Inflammatory macrophage (primary cell): ENCODE measurements around the gene SORBS2.

ENCODE experiments used
- DNase-seq, 2 donors: peaks; one replicate each; pipeline ENCODE4 v3.0.0-alpha.2; 2020 to 2022

Gene SORBS2

DNA sequence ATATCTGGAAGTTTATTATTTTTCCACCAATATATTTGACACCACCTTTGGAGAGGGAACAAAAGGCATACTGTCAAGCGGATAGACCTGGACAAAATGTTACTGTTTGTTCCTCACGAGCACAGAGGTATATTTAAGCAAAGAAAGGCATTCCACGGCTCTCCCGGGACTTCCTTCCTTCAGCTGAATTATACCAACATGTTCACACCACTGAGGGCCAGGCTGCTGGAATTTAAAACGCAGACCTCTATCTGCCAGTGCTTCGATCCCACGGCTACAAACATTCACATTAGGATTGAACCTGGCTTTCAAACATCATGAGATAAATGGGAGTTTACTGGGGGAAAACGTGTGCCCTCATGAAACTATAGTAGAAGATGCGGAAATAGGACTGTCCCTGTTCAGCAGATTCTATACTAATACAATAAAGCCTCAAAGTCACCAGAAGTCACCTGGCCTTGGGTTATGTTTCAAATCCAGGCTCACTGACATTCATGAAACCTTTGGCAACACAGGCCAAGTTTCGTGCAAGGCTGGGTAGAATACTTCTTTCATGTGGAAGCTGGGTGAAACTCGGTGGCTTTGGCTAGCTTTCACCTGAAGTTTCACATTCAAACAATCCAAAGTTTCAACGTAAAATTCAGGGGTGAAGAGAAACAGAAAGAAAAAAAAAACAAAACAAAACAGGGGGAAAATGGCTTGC, 39.5 kb downstream of the SORBS2 start:
- DNase-seq: no peak

GRCh38 chr4:185771711-185772390, 40.1 kb downstream of the SORBS2 start:
- no peak for DNase-seq

DNA sequence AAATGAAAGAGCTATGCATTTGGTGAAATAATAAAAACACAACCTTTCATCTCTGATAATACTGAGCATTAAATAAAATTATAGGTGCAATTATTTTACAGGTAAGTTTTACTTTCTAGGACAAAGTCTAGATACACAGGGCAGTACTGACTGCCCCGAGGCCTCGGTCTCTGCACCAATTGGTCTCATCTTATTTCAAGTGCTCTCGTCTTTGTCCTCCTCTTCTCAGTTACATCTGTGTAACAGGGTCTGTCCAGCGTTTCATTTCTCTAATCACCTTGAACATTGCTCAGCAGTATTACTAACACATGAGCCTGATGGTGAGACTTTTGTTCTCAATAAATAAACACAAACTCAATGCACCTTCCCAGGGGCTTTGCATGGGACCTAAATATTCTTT, 44.5 kb downstream of the SORBS2 start:
- DNase-seq: no peak

GRCh38 chr4:185764876-185765275, 47.1 kb downstream of the SORBS2 start:
- no peak for DNase-seq

DNA sequence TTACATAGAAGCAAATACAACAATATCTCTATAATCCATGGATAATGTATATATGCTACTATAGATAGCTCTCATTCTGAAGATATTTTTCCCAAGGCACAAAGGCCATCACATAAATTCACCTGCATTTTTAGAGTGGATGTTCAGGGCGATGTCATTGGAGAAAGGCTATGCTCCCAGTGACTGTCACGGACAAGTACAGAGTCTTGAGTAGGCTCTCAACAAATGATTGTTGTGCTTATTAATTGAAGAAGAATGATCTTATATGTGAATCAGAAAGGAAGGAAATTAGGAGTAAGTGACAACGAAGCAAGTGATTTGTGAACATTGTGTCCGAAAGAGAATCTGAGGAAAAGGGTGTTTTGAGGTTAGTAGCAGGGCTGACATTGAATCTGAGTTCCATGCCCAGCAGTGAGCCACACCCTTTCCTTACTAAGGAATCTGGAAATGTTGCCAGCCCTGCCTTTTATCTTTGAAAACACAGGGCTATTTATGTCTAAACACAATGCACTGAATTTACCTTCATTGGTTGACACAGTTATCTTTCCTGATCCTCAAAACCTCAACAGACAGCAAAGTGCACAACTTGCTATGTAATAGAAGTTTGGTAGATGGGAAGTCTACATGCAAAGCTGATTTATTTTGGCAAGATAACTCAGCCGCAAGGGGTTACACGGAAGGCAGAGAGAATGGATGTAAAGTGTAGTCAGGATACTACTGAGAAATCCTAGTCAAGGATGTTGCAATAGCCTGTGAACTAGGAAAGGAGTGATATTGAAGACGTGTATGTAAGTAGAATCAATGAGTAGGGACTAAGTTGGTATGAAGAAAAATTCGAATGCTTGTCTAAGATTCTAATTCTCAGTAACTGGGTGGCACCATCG, 50.4 kb downstream of the SORBS2 start:
- DNase-seq: no peak

DNA sequence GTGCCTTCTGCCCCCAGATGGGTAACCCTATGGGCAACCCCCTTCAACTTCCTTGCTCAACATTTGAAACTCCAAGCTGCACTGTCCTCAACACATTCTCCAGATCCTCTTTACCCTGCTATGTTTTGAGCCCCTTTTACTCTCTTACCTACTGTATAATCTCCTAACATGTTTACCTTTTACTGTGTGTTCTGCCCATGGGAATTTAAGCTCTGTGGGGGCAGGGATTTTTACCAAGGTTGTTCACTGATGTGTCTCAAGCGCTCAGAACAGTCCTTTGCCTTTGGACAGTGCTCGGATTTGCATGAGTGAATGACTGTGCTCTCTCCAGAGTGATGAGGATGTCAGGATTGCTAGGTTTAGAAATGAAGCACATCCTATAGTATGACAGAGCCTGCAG, 53.2 kb downstream of the SORBS2 start:
- no peak for DNase-seq

GRCh38 chr4:185755451-185755850, 56.5 kb downstream of the SORBS2 start:
- DNase-seq: no peak

- DNase-seq: no peak
Observed at GRCh38 chr4:185754961-185755360, 57.0 kb downstream of the SORBS2 start.

GRCh38 chr4:185752872-185753271, 59.1 kb downstream of the SORBS2 start:
- DNase-seq: no peak

DNA sequence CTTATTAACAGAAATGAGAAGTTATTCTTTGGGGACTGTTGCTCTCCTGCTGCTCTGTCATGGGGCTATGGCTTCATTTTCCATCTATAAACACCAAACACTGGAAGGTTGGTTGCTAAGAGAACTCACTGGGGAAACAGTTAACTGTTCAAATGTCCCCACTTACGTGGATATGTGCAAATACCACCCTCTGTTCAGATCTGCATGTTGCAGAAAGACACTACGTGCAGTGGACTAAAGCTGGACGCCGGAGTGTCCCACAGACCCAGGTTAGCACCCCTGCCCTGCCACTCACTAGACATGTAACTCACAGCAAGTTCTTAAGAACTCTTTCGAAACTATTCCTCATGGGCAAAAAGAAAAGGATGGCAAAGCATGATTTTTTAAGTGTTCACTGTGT, 62.1 kb downstream of the SORBS2 start:
- DNase-seq: peak in 1 of 2 donors; percentile 19

- no peak for DNase-seq
Observed at GRCh38 chr4:185748901-185749390, 63.0 kb downstream of the SORBS2 start.

DNA sequence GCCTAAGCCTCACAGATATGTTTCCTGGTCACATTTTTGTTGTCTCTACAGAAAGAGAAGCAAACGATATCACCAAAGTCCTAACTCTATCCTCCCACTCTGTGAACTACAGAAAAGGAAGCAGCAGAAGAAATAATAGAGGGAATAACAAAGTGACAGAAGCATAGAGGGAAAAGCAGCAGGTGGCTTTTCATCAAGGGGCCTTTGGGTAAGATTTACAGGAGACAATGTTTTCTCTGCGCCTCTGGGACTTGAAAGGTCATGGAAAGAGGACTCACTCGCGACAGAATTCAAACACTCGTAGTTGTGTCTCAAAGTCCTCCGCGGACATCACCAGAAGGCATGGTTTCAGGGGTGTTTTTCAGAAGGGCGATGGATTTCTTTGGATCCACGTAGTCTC, 66.1 kb downstream of the SORBS2 start:
- no peak for DNase-seq

GRCh38 chr4:185744946-185745345, 67.0 kb downstream of the SORBS2 start:
- no peak for DNase-seq

DNA sequence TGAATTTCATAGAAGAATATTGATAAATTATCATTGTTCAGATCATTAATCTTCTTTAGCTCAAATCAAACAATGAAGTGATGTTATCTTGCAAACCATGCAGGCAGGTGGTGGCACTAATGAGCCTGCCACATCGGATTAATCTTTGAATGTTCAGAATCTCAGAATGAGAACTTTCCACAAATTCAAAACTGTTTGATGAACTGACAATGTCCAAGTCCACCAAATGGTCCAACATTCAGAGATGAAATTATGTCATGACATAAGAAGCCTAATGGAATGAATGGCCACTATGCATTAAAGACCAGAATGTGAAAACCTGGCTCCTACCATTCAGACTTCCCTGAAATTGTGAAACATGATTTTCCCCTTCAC, 67.5 kb downstream of the SORBS2 start:
- DNase-seq: no peak

GRCh38 chr4:185743722-185744487, 68.1 kb downstream of the SORBS2 start:
- peak in 1 of 2 donors; percentile 58 for DNase-seq

- no peak for DNase-seq
Observed at GRCh38 chr4:185742766-185743165, 69.2 kb downstream of the SORBS2 start.

- DNase-seq: no peak
Observed at GRCh38 chr4:185741795-185742194, 70.2 kb downstream of the SORBS2 start.

DNA sequence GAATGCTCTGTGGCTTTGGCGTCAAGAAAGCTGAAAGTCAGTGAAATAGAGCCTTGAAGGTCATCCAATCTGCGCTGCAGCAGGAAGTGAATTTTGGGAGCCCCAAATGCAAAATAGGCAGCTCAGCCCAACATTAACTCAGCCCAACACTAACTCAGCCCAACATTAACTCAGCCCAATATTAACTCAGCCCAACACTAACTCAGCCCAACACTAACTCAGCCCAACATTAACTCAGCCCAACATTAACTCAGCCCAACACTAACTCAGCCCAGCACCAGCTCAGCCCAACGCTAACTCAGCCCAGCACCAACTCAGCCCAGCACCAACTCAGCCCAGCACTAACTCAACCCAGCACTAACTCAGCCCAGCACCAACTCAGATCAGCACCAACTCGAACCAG, 71.5 kb downstream of the SORBS2 start:
- no peak for DNase-seq

GRCh38 chr4:185738820-185739219, 73.2 kb downstream of the SORBS2 start:
- no peak for DNase-seq

DNA sequence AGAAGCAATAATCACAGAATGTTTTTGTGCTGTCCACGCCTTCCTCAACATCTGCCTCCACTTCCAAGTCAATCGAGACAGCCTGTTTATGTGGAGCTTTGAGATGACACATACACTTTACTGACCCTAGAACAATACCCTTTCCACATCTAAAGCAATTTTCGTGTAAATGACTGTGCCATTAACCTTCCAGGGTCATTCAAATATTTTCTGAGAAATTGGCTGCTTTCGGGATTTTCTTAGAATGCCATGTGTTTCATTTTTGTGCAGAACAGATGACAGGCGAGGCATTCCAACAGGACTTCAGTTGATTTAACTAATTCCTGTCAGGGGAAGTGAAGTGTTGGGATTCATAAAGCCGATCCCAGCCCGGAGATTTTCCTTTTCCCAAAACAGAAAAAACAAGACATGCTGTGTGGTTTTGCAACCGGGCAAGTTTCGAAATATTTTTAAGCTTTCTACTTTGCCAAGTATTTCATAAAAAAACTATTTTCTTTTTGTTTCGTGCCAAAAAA, 73.9 kb downstream of the SORBS2 start:
- DNase-seq: peak; percentile 18 to 22

DNA sequence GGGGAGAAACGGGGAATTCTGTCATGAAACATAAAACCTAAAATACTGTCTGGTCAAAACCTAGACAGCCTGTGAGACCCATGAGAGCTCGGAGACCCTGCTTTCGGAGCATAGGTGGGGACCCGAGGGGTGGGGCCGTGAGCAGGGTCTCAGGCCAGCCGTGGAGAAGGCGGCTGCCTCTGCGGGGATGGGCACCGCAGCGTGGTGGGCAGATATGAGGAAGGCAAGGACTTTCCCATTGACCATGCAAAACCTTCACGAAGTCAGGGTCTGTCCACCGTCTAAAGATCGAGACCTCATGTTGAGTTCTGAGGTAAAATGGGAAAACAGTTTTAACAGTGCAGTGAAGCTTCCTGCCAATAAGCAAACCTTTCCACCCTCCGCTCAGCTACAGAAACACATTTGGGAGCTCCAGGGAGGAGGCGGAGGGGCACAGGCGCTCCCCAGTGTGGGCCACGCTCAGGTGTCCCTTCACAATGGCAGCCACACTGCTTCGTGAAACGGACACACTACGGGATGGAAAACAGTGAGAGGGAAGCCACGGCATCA, 74.4 kb downstream of the SORBS2 start:
- no peak for DNase-seq

- DNase-seq: no peak
Observed at GRCh38 chr4:185736882-185737281, 75.1 kb downstream of the SORBS2 start.
